HepG2 (cell line): ENCODE data around the gene FAM114A1. TPM values are rescaled to one million over a fixed set of nuclear protein-coding genes. Genes with fewer than 3 reads are reported as not detected.

Source experiments
- AGO2 ChIP-seq: fragments of 200-400 bp; formaldehyde crosslinking; optimal IDR thresholded peaks from 2 replicates; pipeline ENCODE3; 2017; ENCODE audit warnings: mild to moderate bottlenecking, low read depth, low read length, moderate library complexity
- CENPBD1 ChIP-seq: sonication (generic); formaldehyde crosslinking; IDR thresholded peaks from 2 replicates; pipeline ENCODE4 v1.8.0; 2022; ENCODE audit warnings: missing genetic modification reagents, low read depth, mild to moderate bottlenecking, borderline replicate concordance
- E2F2 ChIP-seq: sonication (generic); formaldehyde crosslinking; IDR thresholded peaks from 2 replicates; pipeline ENCODE4 v1.4.0; 2020; ENCODE audit warnings: missing genetic modification reagents, borderline replicate concordance
- KMT2A ChIP-seq: sonication (generic); formaldehyde crosslinking; IDR thresholded peaks from 2 replicates; pipeline ENCODE4 v1.4.0; 2020; ENCODE audit warnings: missing genetic modification reagents
- MBNL3 ChIP-seq: fragments of 250-450 bp; sonication (Bioruptor Pico); conservative IDR thresholded peaks from 2 replicates; pipeline ENCODE4 v1.8.0; 2022; ENCODE audit warnings: mild to moderate bottlenecking, inconsistent platforms
- MED13 ChIP-seq: sonication (generic); formaldehyde crosslinking; IDR thresholded peaks from 2 replicates; pipeline ENCODE4 v1.5.0; 2020; ENCODE audit warnings: missing genetic modification reagents
- NCOA2 ChIP-seq: sonication (generic); formaldehyde crosslinking; IDR thresholded peaks from 2 replicates; pipeline ENCODE4 v1.8.0; 2022; ENCODE audit warnings: inconsistent platforms
- PHF21A ChIP-seq: sonication (generic); formaldehyde crosslinking; IDR thresholded peaks from 2 replicates; pipeline ENCODE4 v1.5.0; 2020; ENCODE audit warnings: mild to moderate bottlenecking, missing genetic modification reagents
- RBM22 ChIP-seq: fragments of 200-400 bp; formaldehyde crosslinking; optimal IDR thresholded peaks from 2 replicates; pipeline ENCODE3; 2017; ENCODE audit warnings: mild to moderate bottlenecking, low read length, moderate library complexity
- SSRP1 ChIP-seq: IDR thresholded peaks from 2 replicates; pipeline ENCODE4 v1.6.1; 2016; ENCODE audit warnings: control low read depth
- TOE1 ChIP-seq: sonication (generic); formaldehyde crosslinking; IDR thresholded peaks from 2 replicates; pipeline ENCODE4 v1.4.0; 2020; ENCODE audit warnings: mild to moderate bottlenecking, missing genetic modification reagents
- TSC22D2 ChIP-seq: sonication (generic); formaldehyde crosslinking; IDR thresholded peaks from 2 replicates; pipeline ENCODE4 v1.5.1; 2020; ENCODE audit warnings: missing genetic modification reagents, mild to moderate bottlenecking, borderline replicate concordance
- ZFP36L2 ChIP-seq: sonication (generic); formaldehyde crosslinking; IDR thresholded peaks from 2 replicates; pipeline ENCODE4 v1.4.0; 2020; ENCODE audit warnings: missing genetic modification reagents
- ZFYVE20 ChIP-seq: sonication (generic); formaldehyde crosslinking; IDR thresholded peaks from 2 replicates; pipeline ENCODE4 v1.8.0; 2023; ENCODE audit warnings: low read depth, mild to moderate bottlenecking, moderate library complexity, missing genetic modification reagents, borderline replicate concordance
- ZNF251 ChIP-seq: sonication (generic); formaldehyde crosslinking; IDR thresholded peaks from 2 replicates; pipeline ENCODE4 v1.9.0; 2021; ENCODE audit warnings: mild to moderate bottlenecking, missing genetic modification reagents
- ZNF414 ChIP-seq: sonication (generic); formaldehyde crosslinking; IDR thresholded peaks from 2 replicates; pipeline ENCODE4 v1.5.0; 2020; ENCODE audit warnings: missing genetic modification reagents
- ZNF549 ChIP-seq: sonication (generic); formaldehyde crosslinking; IDR thresholded peaks from 2 replicates; pipeline ENCODE4 v1.5.0; 2020; ENCODE audit warnings: missing genetic modification reagents
- ZNF572 ChIP-seq: sonication (generic); formaldehyde crosslinking; IDR thresholded peaks from 2 replicates; pipeline ENCODE4 v1.5.1; 2020; ENCODE audit warnings: mild to moderate bottlenecking, missing genetic modification reagents
- ZNF761 ChIP-seq: sonication (generic); formaldehyde crosslinking; conservative IDR thresholded peaks from 2 replicates; pipeline ENCODE4 v1.4.0; 2020; ENCODE audit warnings: mild to moderate bottlenecking, missing genetic modification reagents
- ZNF775 ChIP-seq: sonication (generic); formaldehyde crosslinking; IDR thresholded peaks from 2 replicates; pipeline ENCODE4 v1.4.0; 2020; ENCODE audit warnings: missing genetic modification reagents, mild to moderate bottlenecking, moderate library complexity, borderline replicate concordance
- ZSCAN25 ChIP-seq: sonication (generic); formaldehyde crosslinking; IDR thresholded peaks from 2 replicates; pipeline ENCODE4 v1.8.0; 2022; ENCODE audit warnings: mild to moderate bottlenecking, missing genetic modification reagents
- ZSCAN29 ChIP-seq: sonication (generic); formaldehyde crosslinking; conservative IDR thresholded peaks from 2 replicates; pipeline ENCODE4 v1.4.0; 2020; ENCODE audit warnings: mild to moderate bottlenecking, missing genetic modification reagents
- polyA plus RNA-seq, 8 experiments: library from polyadenylated mRNA; depleted of rRNA in 3 of 8; stranded (reverse) in 7 of 8; unstranded in 1 of 8; fragments of >200 nt; fragmentation: Illumina TruSeq in 4 of 8; extraction: Trizol in 4 of 8; gene quantifications; 2 replicates each; pipeline versions ENCODE4 v1.2.1 to v1.2.3, GENCODE V29; 2011 to 2016; ENCODE audit warnings: low read depth in 4 of 8, missing spikeins in 1 of 8, mixed read lengths in 1 of 8; ENCODE audit not compliant: insufficient read depth in 1 of 8
- total RNA-seq, 5 experiments: library from RNA; depleted of rRNA; stranded (reverse); fragments of >200 nt; fragmentation: Illumina TruSeq; extraction: Trizol; gene quantifications; 2 replicates each; pipeline ENCODE4 v1.2.3, GENCODE V29; 2016; ENCODE audit warnings: low read depth in 1 of 5
- TF ChIP-seq, protein P1 (sequence below): sonication (generic); formaldehyde crosslinking; conservative IDR thresholded peaks from 2 replicates; pipeline ENCODE4 v1.5.0; 2020; ENCODE audit warnings: missing genetic modification reagents
- TF ChIP-seq, protein P2 (sequence below): sonication (generic); formaldehyde crosslinking; IDR thresholded peaks from 2 replicates; pipeline ENCODE4 v1.4.0; 2020; ENCODE audit warnings: missing genetic modification reagents
- TF ChIP-seq, protein P3 (sequence below): sonication (generic); formaldehyde crosslinking; IDR thresholded peaks from 2 replicates; pipeline ENCODE4 v1.4.0; 2020; ENCODE audit warnings: missing genetic modification reagents, mild to moderate bottlenecking, borderline replicate concordance

FAM114A1 gene
- total and polyA plus RNA-seq, 2 of the 13 experiments (the other 11 are each of a cell fraction or from before 2014, with no cell fraction given), result 61.0 to 76.9 TPM

- TF ChIP-seq ZSCAN25, result no peak
- no peak for TF ChIP-seq CENPBD1 (CRISPR knock-in tag)
- no peak for TF ChIP-seq ZNF761 (CRISPR knock-in tag)
- no peak for TF ChIP-seq RBM22
- TF ChIP-seq ZNF414, result no peak
- no peak for TF ChIP-seq ZNF251
- no peak for TF ChIP-seq ZNF572 (CRISPR knock-in tag)
- TF ChIP-seq, protein P1, sequence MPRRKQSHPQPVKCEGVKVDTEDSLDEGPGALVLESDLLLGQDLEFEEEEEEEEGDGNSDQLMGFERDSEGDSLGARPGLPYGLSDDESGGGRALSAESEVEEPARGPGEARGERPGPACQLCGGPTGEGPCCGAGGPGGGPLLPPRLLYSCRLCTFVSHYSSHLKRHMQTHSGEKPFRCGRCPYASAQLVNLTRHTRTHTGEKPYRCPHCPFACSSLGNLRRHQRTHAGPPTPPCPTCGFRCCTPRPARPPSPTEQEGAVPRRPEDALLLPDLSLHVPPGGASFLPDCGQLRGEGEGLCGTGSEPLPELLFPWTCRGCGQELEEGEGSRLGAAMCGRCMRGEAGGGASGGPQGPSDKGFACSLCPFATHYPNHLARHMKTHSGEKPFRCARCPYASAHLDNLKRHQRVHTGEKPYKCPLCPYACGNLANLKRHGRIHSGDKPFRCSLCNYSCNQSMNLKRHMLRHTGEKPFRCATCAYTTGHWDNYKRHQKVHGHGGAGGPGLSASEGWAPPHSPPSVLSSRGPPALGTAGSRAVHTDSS (CRISPR knock-in tag), result no peak
- no peak for TF ChIP-seq KMT2A
- TF ChIP-seq ZNF549 (CRISPR knock-in tag), result no peak
- TF ChIP-seq ZNF775 (CRISPR knock-in tag), result no peak
- no peak for TF ChIP-seq SSRP1 (CRISPR knock-in tag)
- TF ChIP-seq, protein P2, sequence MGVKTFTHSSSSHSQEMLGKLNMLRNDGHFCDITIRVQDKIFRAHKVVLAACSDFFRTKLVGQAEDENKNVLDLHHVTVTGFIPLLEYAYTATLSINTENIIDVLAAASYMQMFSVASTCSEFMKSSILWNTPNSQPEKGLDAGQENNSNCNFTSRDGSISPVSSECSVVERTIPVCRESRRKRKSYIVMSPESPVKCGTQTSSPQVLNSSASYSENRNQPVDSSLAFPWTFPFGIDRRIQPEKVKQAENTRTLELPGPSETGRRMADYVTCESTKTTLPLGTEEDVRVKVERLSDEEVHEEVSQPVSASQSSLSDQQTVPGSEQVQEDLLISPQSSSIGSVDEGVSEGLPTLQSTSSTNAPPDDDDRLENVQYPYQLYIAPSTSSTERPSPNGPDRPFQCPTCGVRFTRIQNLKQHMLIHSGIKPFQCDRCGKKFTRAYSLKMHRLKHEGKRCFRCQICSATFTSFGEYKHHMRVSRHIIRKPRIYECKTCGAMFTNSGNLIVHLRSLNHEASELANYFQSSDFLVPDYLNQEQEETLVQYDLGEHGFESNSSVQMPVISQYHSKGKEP, result no peak
- TF ChIP-seq ZFP36L2 (CRISPR knock-in tag), result no peak
- TF ChIP-seq PHF21A (CRISPR knock-in tag), result peak; percentile 89
- TF ChIP-seq AGO2, result no peak
- TF ChIP-seq TOE1, result no peak
- TF ChIP-seq ZFYVE20 (CRISPR knock-in tag), result no peak
- 0 out of 2 replicates have a peak, but pooled peaks have one; percentile 36 for TF ChIP-seq TSC22D2
- TF ChIP-seq ZSCAN29 (CRISPR knock-in tag), result no peak
- peak; percentile 56; the same call in 1 of the 2 replicates for TF ChIP-seq NCOA2
- TF ChIP-seq E2F2 (CRISPR knock-in tag), result no peak
- no peak for TF ChIP-seq MED13 (CRISPR knock-in tag)
- TF ChIP-seq, protein P3, sequence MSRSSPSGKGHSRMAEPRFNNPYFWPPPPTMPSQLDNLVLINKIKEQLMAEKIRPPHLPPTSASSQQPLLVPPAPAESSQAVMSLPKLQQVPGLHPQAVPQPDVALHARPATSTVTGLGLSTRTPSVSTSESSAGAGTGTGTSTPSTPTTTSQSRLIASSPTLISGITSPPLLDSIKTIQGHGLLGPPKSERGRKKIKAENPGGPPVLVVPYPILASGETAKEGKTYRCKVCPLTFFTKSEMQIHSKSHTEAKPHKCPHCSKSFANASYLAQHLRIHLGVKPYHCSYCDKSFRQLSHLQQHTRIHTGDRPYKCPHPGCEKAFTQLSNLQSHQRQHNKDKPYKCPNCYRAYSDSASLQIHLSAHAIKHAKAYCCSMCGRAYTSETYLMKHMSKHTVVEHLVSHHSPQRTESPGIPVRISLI, result no peak
- no peak for TF ChIP-seq MBNL3 (CRISPR knock-in tag)
These were observed 36.6 kb downstream of the FAM114A1 start (continued) for GRCh38 chr4:38904090-38904666.
